ENCODE results near the gene GOLGA6L10.
"Not testable (repeated sequence)": the region's sequence is repeated elsewhere in the genome, so short reads cannot be mapped to it uniquely, and the experiment has no call there.

- TF ChIP-seq POLR2AphosphoS5 (IDR thresholded peaks at IDR 0.05; ENCODE audit: low read depth, low read length); CTCF (IDR thresholded peaks at IDR 0.05 in 2 of 3, conservative IDR thresholded peaks at IDR 0.05 in 1 of 3; ENCODE audit: borderline replicate concordance in 1 of 3, insufficient read depth in 1 of 3, low read depth in 2 of 3, low read length in 2 of 3); MAX (IDR thresholded peaks at IDR 0.05); ZNF274 (IDR thresholded peaks at IDR 0.05; ENCODE audit: low read depth, low read length); EZH2phosphoT487 (IDR thresholded peaks at IDR 0.05; ENCODE audit: borderline replicate concordance); EZH2 (IDR thresholded peaks at IDR 0.05); RAD21 (IDR thresholded peaks at IDR 0.05; ENCODE audit: low read depth); YY1 (IDR thresholded peaks at IDR 0.05; ENCODE audit: extremely low read depth, insufficient replicate concordance, low read depth, low read length); POLR2A (IDR thresholded peaks at IDR 0.05; ENCODE audit: borderline replicate concordance, extremely low read depth, insufficient read depth, insufficient read length); ZFX (IDR thresholded peaks at IDR 0.05); SP1 (IDR thresholded peaks at IDR 0.05; ENCODE audit: low read depth); FOSL1 (IDR thresholded peaks at IDR 0.05; ENCODE audit: low read depth): not testable (repeated sequence)
These were observed 4.9 kb downstream of the GOLGA6L10 start for GRCh38 chr15:82344421-82344820.

Data from HCT116 (cell line).